HG03108 (cell line): ENCODE results near the gene RNF217.
"Not testable (repeated sequence)": the region's sequence is repeated elsewhere in the genome, so short reads cannot be mapped to it uniquely, and the experiment has no call there.

Experiments
- ATAC-seq: cut with Tn5 transposase; IDR thresholded peaks from one replicate; pipeline ENCODE4 v1.9.1; 2021; ENCODE audit warnings: moderate library complexity; ENCODE audit not compliant: unreplicated experiment

Gene RNF217

DNA sequence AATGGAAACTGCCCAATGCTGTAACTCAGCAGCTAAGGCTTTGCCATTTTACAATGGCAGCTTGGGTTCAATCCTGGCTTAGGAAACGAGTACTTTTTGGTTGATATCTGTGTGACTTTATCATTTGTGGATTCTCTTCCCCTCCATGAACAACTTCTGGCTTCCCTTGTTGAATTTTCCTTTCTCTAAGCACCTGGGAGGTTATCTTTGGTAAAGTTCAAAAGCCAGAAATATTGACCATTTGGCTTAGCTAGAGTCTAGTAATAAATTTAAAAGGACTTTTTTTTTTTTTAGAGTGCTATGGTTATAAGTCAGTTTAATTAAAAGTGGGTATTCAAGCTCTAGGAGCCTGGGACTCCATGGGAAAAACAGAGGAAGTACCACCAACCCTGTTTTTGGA lies 159.7 kb downstream of the RNF217 start:
- no peak for ATAC-seq

GRCh38 chr6:125123051-125123450 lies 160.8 kb downstream of the RNF217 start:
- ATAC-seq, result no peak

DNA sequence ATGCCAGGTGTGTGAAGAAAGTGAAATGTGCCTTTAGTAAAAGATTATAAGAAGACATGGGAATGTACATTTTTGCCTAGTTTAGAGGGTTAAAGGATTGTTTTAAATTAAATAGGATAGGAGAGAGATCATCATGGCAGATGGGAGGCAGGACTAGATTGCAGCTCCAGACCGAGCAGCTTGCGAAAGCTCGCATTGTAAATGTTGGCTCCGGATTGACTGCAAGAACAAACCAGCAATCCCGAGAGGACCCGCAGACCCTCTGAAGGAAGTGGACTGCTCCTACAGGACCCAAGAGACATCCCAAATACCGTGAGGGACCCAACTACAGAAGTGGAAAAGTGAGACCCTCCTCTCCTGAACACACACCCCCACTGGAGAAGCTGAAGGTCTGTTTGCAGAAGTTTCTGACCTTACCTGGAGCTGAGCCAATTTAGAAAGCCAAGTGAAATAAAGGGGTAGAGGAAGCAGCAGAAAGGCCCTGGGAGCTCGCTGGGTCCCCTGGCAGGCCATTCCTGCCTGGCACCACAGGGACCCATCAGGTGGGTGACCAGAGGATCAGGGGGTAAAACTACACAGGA lies 161.3 kb downstream of the RNF217 start:
- no peak for ATAC-seq

DNA sequence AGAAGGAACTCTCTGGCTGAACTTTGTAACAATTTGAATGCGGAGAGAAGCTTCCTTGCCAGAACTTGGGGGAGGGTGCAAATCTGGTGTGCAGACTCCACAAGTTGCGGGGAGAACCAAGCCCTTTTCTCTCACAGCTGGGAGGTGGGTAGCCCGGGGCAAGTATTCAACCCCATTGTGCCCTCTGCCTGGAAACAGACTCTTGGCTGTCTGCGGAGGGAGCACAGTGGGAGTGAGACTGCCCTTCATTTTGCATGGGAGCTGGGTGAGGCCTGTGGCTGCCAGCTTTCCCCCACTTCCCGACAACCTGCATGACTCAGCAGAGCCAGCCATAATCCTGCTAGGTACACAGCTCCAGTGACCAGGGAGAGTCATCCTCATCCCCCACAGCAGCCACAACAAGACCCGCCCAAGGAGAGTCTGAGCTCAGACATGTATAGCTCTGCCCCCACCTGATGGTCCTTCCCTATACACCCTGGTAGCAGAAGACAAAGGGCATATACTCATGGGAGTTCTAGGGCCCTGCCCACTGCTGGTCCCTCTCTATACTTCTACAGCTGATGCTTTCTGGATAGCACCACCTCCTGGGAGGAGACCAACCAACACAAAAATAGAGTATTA lies 161.9 kb downstream of the RNF217 start:
- no peak for ATAC-seq

- ATAC-seq, result not testable (repeated sequence)
Measured at GRCh38 chr6:125125856-125126255, 163.6 kb downstream of the RNF217 start.

- no peak for ATAC-seq
Measured at GRCh38 chr6:125129354-125129753, 167.1 kb downstream of the RNF217 start.

DNA sequence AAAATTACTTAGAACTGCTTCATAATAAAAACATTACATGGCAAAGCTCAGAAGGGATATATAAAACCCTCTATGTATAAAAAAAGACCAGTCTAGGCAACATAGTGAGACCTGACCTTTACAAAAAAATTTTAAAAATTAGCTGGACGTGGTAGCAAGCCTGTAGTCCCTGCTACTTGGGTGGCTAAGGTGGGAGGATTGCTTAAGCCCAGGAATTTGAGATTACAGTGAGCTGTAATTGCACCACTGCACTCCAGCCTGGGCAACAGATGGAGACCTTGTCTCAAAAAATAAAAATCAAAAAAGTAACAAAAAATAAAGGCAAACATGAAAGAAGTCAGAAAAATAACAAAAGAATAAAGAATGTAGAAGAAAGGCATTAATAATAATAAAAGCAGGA lies 169.8 kb downstream of the RNF217 start:
- no peak for ATAC-seq

DNA sequence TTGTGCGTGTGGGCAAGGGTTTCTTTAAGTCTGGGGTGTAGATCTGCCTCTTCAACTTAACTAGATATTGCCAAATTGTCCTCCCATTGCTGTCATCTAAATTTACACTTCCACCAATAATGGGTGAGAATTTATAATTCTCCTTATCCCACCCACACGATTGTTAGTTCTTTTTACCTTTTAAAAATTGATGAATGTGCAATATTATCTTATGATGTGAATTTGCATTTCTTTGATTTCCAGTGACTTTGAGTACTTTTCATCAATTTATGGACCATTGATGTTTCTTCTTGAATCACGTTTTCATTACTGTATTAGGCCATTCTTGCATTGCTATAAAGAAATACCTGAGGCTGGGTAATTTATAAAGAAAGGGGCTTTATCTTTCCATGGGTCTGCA lies 174.1 kb downstream of the RNF217 start:
- ATAC-seq, result no peak

- ATAC-seq, result no peak
Measured at GRCh38 chr6:125138083-125138482, 175.8 kb downstream of the RNF217 start.

GRCh38 chr6:125140808-125141207 lies 178.6 kb downstream of the RNF217 start:
- ATAC-seq, result no peak
